HG02981 (cell line): ENCODE measurements around the gene SNX1.
"Not testable (repeated sequence)": the region's sequence is repeated elsewhere in the genome, so short reads cannot be mapped to it uniquely, and the experiment has no call there.

ENCODE experiments used
- ATAC-seq: cut with Tn5 transposase; IDR thresholded peaks from one replicate; pipeline ENCODE4 v1.9.1; 2021; ENCODE audit warnings: mild to moderate bottlenecking, moderate library complexity; ENCODE audit not compliant: unreplicated experiment

SNX1 gene

GRCh38 chr15:64112073-64112772 is 16.4 kb downstream of the SNX1 start:
- ATAC-seq, result no peak

GRCh38 chr15:64112904-64113303 is 17.1 kb downstream of the SNX1 start:
- ATAC-seq, result no peak

- no peak for ATAC-seq
These were observed 22.1 kb downstream of the SNX1 start for GRCh38 chr15:64117759-64118487.

GRCh38 chr15:64120322-64120721 is 24.5 kb downstream of the SNX1 start:
- not testable (repeated sequence) for ATAC-seq

GRCh38 chr15:64121614-64122013 is 25.8 kb downstream of the SNX1 start:
- no peak for ATAC-seq

GRCh38 chr15:64122444-64122843 is 26.7 kb downstream of the SNX1 start:
- ATAC-seq, result no peak

GRCh38 chr15:64122936-64123351 is 27.2 kb downstream of the SNX1 start:
- ATAC-seq, result no peak

GRCh38 chr15:64125978-64126377 is 30.2 kb downstream of the SNX1 start:
- no peak for ATAC-seq

- no peak for ATAC-seq
These were observed 31.9 kb downstream of the SNX1 start for GRCh38 chr15:64127521-64128270.

GRCh38 chr15:64130159-64130558 is 34.4 kb downstream of the SNX1 start:
- ATAC-seq, result no peak

GRCh38 chr15:64131547-64131946 is 35.8 kb downstream of the SNX1 start:
- ATAC-seq, result no peak

- no peak for ATAC-seq
These were observed 36.4 kb downstream of the SNX1 start for GRCh38 chr15:64132217-64132616.

GRCh38 chr15:64133623-64134344 is 38.0 kb downstream of the SNX1 start:
- no peak for ATAC-seq

GRCh38 chr15:64134345-64134829 is 38.6 kb downstream of the SNX1 start:
- no peak for ATAC-seq

GRCh38 chr15:64136347-64136746 is 40.6 kb downstream of the SNX1 start:
- ATAC-seq, result no peak

GRCh38 chr15:64137226-64137833 is 41.5 kb downstream of the SNX1 start:
- ATAC-seq, result no peak

- ATAC-seq, result no peak
These were observed 42.7 kb downstream of the SNX1 start for GRCh38 chr15:64138331-64138941.

GRCh38 chr15:64141798-64142512 is 46.2 kb downstream of the SNX1 start:
- ATAC-seq, result no peak

GRCh38 chr15:64143276-64143675 is 47.5 kb downstream of the SNX1 start:
- no peak for ATAC-seq
